AG08395 (cell line): Measurements from ENCODE around the gene KIF20A.
A peak's percentile ranks its signal among the peaks of the same experiment; 100 is the strongest.
"Not testable (repeated sequence)": the region's sequence is repeated elsewhere in the genome, so short reads cannot be mapped to it uniquely, and the experiment has no call there.

Experiments
- DNase-seq: peaks from one replicate; pipeline ENCODE4 v3.0.0; 2012; ENCODE audit warnings: mixed read lengths, low spot score

The KIF20A gene

DNA sequence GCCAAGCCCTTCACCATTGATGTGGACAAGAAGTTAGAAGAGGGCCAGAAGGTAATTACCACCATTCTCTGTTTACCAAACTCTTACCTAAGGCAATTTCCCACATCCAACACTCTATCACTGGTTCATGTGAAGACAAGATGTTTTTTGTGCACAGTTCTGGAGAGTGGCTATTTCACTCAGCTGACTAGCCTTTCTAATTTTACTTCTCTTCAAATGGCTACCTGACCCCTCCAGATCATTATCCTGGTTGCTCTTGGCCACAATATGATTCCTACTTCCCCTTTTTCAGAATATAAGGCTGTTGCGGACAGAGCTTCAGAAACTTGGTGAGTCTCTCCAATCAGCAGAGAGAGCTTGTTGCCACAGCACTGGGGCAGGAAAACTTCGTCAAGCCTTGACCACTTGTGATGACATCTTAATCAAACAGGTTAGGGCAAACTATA is 7.1 kb downstream of the KIF20A start:
- DNase-seq: no peak

DNA sequence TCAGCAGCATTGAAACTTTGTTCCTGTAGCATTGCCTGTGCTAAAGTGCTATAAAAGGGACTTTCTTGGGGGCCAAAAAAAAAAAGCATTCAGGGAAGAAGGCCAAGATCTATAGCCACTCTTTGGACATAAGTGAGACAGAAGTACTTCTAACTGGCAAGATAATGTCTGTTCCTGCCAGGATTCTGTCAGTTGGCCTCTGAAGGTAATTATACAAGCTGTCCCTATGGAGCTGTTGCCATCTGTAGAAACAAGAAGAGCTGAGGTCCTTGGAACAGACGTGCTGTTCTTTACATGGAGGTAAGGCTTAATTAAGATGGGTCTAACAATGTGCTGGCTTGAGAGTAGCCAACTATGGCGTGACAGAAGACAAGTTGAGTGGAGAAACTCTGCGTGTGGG is 9.7 kb downstream of the KIF20A start:
- DNase-seq: no peak

DNA sequence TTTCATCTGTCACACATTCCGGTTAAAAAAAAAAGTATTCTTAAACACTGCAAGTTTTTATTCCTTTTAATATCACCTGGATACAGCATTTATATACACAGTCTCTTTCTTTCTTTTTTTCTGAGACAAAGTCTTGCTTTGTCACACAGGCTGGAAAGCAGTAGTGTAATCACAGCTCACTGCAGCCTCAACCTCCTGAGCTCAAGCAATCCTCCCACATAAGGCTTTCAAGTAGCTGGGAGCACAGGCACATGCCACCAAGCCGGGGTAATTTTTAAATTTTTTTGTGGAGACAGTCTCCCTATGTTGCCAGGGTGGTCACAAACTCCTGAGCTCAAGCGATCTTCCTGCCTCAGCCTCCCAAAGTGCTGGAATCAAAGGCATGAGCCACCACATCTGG is 13.9 kb downstream of the KIF20A start:
- DNase-seq: no peak

DNA sequence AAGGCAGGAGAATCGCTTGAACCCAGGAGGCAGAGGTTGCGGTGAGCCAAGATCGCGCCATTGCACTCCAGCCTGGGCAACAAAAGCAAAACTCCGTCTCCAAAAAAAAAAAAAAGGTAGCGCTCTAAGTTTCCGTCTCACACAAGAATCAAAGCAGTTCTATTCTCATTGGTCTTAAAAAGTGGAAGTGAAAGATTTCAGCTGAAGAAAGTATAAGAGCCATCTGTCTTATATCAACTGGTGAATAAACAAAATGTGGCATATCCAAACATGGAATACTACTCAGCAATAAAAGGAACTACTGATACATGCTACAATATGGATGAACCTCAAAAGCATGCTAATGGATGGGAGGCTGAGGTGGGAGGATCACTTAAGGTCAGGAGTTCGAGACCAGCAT is 14.9 kb downstream of the KIF20A start:
- DNase-seq: not testable (repeated sequence)

DNA sequence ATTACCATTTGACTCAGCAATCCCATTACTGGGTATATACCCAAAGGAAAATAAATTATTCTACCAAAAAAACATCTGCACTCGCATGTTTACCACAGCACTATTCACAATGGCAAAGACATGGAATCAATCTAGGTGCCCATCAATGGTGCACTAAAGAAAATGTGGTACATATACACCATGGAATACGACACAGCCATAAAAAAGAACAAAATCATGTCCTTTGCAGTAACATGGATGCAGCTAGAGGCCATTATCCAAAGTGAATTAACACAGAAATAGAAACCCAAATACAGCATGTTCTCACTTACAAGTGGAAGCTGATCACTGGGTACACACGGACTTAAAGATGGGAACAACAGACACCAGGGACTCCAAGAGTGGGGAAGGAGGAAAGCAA is 32.1 kb downstream of the KIF20A start:
- DNase-seq: no peak

DNA sequence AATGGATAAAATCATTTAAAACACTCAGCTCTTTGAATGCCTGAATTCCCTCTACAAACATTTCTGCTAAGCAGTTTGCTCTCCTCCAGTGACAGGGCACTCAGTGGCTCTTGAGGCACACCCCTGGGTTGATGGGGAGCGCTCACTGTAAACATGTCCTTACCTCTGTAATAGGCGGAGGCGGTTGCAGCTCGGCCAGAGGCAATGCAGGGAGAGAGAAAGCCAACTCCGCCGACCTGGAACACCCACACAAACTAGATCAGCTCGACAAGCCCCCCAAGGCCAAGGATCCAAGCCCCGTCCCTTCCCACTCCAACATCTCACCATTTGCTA is 33.9 kb downstream of the KIF20A start:
- peak; percentile 10 for DNase-seq

DNA sequence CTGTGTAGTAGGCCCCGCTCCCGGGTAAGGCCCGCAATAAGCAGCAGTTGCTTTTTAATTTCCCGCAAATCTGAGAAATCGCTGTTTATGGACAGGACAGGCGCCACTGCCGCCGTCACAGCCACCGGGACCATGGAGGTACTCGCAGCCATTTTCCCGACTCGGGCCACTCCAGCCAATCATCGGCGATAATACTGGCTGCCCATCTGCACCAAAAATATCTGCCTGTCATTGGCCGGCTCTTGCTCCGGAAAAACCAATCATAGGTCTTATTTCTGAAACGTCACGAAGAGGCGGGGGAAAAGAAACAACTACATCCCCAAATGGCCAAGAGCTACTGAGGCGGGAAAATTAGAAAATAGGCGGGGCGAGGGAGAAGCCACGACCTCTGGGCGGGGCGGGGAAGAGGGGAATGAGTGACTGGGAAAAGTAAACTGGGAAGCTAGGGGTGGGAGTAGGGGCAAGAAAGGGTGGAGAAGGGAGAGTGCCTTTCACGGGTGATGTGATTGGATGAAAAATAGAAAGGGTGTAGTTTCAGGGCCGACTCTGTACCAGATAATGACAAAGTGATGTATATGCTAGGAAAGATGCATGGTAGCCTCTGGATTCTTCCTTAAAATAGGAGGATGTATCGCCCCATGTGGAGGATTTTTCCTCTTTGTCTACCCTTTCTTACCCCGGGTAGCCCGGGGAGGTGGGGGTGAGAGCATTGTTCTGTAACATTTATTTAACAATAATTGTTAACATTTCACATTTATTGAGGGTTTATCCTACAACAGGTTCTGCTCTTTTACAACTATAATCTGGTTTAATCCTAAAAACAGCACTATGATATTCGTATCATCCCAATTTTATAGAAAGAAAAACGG is 34.5 kb downstream of the KIF20A start, which contains the start of gene CDC23:
TSS of gene CDC23 (minus strand) at position 163 of the 869 bp plus-strand sequence. CDS start at position 152, 11 bp downstream.
- DNase-seq: peak; percentile 100

DNA sequence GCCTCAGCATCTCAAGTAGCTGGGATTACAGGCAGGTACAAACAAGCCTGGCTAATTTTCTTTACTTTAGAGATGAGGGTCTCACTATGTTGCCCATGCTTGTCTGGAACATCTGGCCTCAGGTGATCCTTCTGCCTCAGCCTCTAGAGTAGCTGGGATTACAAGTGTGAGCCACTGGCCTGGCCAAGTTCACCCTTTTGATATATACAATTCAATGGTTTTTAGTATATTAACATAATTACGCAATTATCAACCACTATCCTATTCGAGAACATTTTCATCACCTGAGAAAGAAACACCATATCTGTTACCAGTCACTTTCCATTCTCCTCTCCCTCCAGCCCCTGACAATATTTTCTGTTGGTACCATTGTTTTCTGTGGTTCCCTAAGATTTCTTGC is 37.9 kb downstream of the KIF20A start:
- DNase-seq: no peak

DNA sequence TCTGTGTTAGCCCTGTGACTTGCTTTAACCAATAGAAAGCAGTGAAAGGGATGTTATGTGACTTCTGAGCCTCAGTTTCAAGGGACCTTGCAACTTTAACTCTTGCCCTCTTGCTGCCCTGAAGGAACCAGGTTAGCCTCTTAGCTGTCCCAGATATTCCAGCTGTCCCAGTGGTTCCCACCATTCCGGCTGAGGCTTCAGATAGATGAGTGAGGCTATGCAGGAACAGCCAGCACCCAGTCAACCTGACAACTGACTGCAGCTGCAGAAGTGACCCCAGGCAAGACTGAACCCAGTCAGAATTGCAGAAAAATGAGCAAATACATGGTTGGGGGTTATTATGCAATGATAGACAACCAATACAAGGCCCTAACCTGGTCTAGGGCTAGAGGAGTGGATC is 44.6 kb downstream of the KIF20A start:
- no peak for DNase-seq

DNA sequence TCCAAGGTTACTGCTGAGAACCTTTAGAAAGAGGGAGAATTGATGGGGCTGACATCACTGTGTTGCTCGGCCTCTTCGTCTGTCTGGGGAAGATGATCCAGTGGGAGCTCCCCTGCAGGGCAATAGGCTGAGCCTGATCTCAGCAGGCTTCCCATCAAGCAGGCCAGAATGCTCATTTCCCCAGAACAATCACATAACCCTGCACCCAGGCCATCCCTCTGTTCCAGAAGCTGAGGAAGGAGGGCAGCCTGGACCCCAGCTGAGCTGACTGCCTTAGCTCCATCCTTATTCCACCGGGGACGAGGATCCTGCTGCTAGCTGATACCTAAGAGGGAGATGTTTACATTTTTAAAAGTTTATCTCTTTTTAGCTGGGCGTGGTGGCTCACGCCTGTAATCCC is 45.8 kb downstream of the KIF20A start:
- no peak for DNase-seq

DNA sequence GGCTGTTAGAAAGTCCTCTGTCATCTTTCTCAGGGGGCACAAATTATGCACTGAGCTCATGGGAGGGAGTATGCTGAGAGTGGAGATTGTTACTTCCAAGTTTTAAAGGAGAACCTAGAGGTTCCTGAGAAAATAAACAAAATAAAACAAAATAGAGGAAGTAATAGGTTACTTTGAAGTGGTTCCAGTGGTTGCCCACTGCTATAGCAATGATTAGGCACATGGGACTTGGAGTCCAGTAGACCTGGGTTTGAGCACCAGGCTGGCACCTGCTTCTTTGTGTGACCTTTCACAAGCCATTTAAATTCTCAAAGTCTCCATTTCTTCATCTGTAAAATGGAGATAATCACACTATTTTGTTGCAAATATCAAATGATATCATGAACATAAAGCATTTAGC is 48.0 kb downstream of the KIF20A start:
- no peak for DNase-seq

DNA sequence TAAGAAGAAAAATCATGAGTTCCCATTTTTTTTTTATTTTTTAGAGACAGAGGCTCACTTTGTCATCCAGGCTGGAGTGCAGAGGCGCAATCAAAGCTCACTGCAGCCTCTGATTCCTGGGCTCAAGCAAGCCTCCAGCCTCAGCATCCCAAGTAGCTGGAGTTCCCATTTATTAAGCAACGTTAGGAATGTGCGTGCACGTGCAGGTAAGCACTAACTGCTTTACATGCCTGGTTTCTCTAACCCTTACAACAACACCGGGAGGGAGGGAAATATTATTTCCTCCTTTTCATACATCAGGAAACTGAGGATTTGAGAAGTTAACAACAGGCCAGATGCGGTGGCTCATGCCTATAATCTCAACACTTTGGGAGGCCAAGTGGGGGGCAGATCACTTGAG is 50.5 kb downstream of the KIF20A start:
- no peak for DNase-seq

DNA sequence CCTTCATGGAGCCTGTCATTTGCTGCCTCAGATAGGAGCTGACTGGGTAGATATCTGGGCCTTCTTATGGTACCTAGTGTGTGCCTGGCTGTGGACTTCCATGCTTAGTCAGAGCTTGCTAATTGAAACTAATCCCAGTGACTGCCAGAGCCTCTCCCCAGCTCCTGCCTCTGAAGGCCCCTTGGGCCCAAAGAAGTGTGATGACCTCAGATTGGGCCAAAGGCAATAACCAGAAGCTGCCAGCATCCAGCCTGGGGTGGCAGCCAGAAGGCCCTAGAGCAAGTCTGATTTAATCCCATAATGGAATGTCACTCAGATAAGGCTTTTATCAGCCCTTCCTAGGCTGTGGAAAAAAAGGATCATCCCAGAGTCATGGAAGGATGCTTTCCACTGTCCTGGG is 51.3 kb downstream of the KIF20A start:
- peak; percentile 57 for DNase-seq

DNA sequence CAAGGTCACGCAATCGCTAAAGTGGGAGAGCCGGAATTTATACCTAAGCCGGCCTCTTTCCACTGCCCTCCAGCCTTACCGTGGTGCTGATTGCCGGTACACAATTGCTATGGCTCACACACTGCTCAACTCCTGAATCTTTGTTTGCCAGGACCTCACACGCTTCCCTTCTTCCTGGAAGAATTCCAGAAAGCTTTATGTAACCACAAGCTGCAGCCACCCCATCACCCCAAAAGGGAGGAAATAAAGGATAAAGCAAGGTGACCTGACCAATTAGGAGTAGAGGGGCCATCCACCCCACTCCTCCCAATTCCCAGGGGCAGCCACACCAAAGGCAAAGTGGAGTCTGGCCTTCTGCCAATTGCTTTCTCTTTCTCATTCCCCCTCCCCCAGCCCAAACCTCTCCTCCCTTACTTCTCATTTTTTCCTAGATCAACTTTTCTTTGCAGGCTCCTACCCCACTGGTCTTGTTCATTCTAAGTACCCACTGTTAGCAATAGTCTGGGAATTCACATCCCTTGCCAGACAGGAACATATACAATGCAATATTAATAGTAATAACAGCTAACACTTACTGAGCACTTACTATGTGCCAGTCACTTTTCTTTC is 52.2 kb downstream of the KIF20A start:
- DNase-seq: peak; percentile 29

DNA sequence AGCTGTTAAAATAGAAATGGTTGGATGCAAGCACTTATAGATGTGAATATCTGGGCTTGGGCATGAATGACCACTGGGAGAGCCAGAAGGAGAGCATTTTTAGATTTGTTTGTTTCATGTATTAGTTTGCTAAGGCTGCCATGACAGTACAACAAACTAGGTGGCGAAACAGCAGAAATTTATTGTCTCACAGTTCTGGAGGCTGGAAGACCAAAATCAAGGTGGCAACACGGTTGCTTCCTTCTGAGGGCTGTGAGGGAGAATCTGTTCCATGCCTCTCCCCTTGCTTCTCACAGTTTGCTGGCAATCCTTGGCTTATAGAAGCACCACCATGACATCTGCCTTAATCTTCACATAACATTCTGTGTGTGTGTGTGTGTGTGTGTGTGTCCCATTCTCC is 54.4 kb downstream of the KIF20A start:
- DNase-seq: no peak

DNA sequence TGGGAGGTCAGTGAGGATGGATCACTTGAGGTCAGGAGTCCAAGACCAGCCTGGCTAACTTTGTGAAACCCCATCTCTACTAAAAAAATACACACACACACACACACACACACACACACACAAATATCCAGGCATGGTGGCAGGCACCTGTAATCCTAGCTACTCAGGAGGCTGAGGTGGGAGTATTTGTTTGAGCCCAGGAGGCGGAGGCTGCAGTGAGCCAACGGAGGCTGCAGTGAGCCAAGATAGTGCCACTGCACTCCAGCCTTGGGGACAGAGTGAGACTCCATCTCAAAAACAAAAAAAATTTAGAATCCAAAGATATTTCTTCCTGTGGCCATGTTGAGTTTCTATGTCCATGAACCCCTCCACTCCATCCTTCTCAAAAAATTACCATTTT is 55.7 kb downstream of the KIF20A start:
- no peak for DNase-seq
